Right ventricle myocardium superior (tissue), 1 donor: ENCODE measurements around the gene RYR1. TPM values are rescaled to one million over a fixed set of nuclear protein-coding genes. Genes with fewer than 3 reads are reported as not detected.
"Not testable (repeated sequence)": the region's sequence is repeated elsewhere in the genome, so short reads cannot be mapped to it uniquely, and the experiment has no call there.

ENCODE experiments used
- ATAC-seq: fragments of 200-7000 bp; cut with Tn5 transposase; one replicate; pipeline ENCODE4 v1.9.1; 2020; ENCODE audit warnings: mild to moderate bottlenecking; ENCODE audit not compliant: poor library complexity
- DNase-seq: peaks from one replicate; pipeline ENCODE4 v3.0.0-alpha.2; 2020
- intact Hi-C: fragments of 100-400 bp; cut with DNase I; formaldehyde crosslinking; loops from one replicate; pipeline ENCODE4 v1.11.2; 2022
- total RNA-seq: library from RNA; stranded (reverse); fragmentation: NEBNext Ultra II Directional; extraction: Animal tissue kit (Norgen Biotek cat#: 25700); gene quantifications from one replicate; pipeline ENCODE4 v1.2.1, GENCODE V29; 2021
- donor health status: DM: no; HTN: yes; CAD: no; lungs with severe emphysema.

The RYR1 gene
- total RNA-seq, 1 donor from 2014 or later, result 0.73 TPM

GRCh38 chr19:38543286-38543806, 109.9 kb downstream of the RYR1 start:
- intact Hi-C loops, result loop anchor here (5.0 kb wide), 1 partner anchor 409 kb away; no protein-coding TSS in a partner anchor
- DNase-seq, result no peak
- no peak for ATAC-seq

- ATAC-seq (peak; percentile 91), DNase-seq (peak; percentile 66)
- intact Hi-C loops, result loop anchor here (5.0 kb wide), 1 partner anchor 408 kb away; no protein-coding TSS in a partner anchor
These were observed 110.5 kb downstream of the RYR1 start for GRCh38 chr19:38543807-38544568.

GRCh38 chr19:38544569-38545315, 111.3 kb downstream of the RYR1 start:
- intact Hi-C loops, result loop anchor here (5.0 kb wide), 1 partner anchor 408 kb away; no protein-coding TSS in a partner anchor
- ATAC-seq (no peak), DNase-seq (no peak)

- no peak for DNase-seq
- no peak for ATAC-seq
- intact Hi-C loops, result no loop called here
These were observed 112.1 kb downstream of the RYR1 start for GRCh38 chr19:38545596-38545995.

GRCh38 chr19:38547421-38547820, 113.9 kb downstream of the RYR1 start:
- intact Hi-C loops, result no loop called here
- ATAC-seq (no peak), DNase-seq (no peak)

- intact Hi-C loops, result no loop called here
- ATAC-seq, result no peak
- no peak for DNase-seq
These were observed 115.6 kb downstream of the RYR1 start for GRCh38 chr19:38549061-38549460.

- no peak for DNase-seq
- no peak for ATAC-seq
- intact Hi-C loops, result no loop called here
These were observed 116.5 kb downstream of the RYR1 start for GRCh38 chr19:38549942-38550341.

GRCh38 chr19:38550376-38550775, 116.9 kb downstream of the RYR1 start:
- ATAC-seq, result no peak
- intact Hi-C loops, result no loop called here
- DNase-seq, result no peak

- ATAC-seq (no peak), DNase-seq (no peak)
- intact Hi-C loops, result no loop called here
These were observed 117.9 kb downstream of the RYR1 start for GRCh38 chr19:38551450-38551813.

GRCh38 chr19:38553239-38553638, 119.7 kb downstream of the RYR1 start:
- ATAC-seq, intact Hi-C loops: not testable (repeated sequence)

GRCh38 chr19:38554676-38555141, 121.2 kb downstream of the RYR1 start:
- ATAC-seq, result no peak
- intact Hi-C loops, result no loop called here

More at GRCh38 chr19:38553239-38553638, 119.7 kb downstream of the RYR1 start:
- DNase-seq, result not testable (repeated sequence)

GRCh38 chr19:38555200-38555599, 121.7 kb downstream of the RYR1 start:
- intact Hi-C loops, result no loop called here
- DNase-seq, result no peak
- no peak for ATAC-seq

More at GRCh38 chr19:38554676-38555141, 121.2 kb downstream of the RYR1 start:
- DNase-seq, result no peak

GRCh38 chr19:38556521-38557174, 123.2 kb downstream of the RYR1 start:
- no peak for ATAC-seq
- no peak for DNase-seq
- intact Hi-C loops, result no loop called here

GRCh38 chr19:38557205-38557799, 123.8 kb downstream of the RYR1 start:
- no peak for DNase-seq
- ATAC-seq, result no peak
- intact Hi-C loops, result no loop called here

- DNase-seq, intact Hi-C loops, ATAC-seq: not testable (repeated sequence)
These were observed 125.4 kb downstream of the RYR1 start for GRCh38 chr19:38558933-38559332.

GRCh38 chr19:38559428-38560401, 126.2 kb downstream of the RYR1 start:
- intact Hi-C loops, result no loop called here

GRCh38 chr19:38561053-38561606, 127.6 kb downstream of the RYR1 start:
- no peak for DNase-seq
- ATAC-seq, result no peak
- intact Hi-C loops, result no loop called here

More at GRCh38 chr19:38559428-38560401, 126.2 kb downstream of the RYR1 start:
- DNase-seq, result no peak
- no peak for ATAC-seq
